Effector CD8-positive, alpha-beta T cell (primary cell): Measurements from ENCODE around the gene TAOK2.

Source experiments
- DNase-seq: peaks from one replicate; lab custom pipeline; 2025; lab: John Stamatoyannopoulos, UW

The TAOK2 gene

GRCh38 chr16:29963021-29963743 lies 10.5 kb upstream of the TAOK2 start:
- no peak for DNase-seq

- no peak for DNase-seq
Observed at GRCh38 chr16:29968205-29968604, 5.5 kb upstream of the TAOK2 start.

GRCh38 chr16:29971304-29971703 lies 2.4 kb upstream of the TAOK2 start:
- no peak for DNase-seq

- no peak for DNase-seq
Observed at GRCh38 chr16:29972500-29972899, 1.2 kb upstream of the TAOK2 start.

GRCh38 chr16:29972992-29973383 lies 680 bp upstream of the TAOK2 start:
- DNase-seq: no peak

- no peak for DNase-seq
Observed at GRCh38 chr16:29974291-29975133, 844 bp downstream of the TAOK2 start.

GRCh38 chr16:29975134-29975538 lies 1.5 kb downstream of the TAOK2 start:
- DNase-seq: no peak

- DNase-seq: no peak
Observed at GRCh38 chr16:29975811-29976511, 2.3 kb downstream of the TAOK2 start.

GRCh38 chr16:29977063-29977825 lies 3.6 kb downstream of the TAOK2 start:
- no peak for DNase-seq

- DNase-seq: no peak
Observed at GRCh38 chr16:29978081-29978480, 4.4 kb downstream of the TAOK2 start.

GRCh38 chr16:29978564-29979270 lies 5.0 kb downstream of the TAOK2 start:
- no peak for DNase-seq

GRCh38 chr16:29982560-29983419 lies 9.1 kb downstream of the TAOK2 start:
- no peak for DNase-seq

- no peak for DNase-seq
Observed at GRCh38 chr16:29983420-29984136, 9.9 kb downstream of the TAOK2 start.

- DNase-seq: no peak
Observed at GRCh38 chr16:29984137-29984763, 10.6 kb downstream of the TAOK2 start.

- no peak for DNase-seq
Observed at GRCh38 chr16:29984764-29985147, 11.1 kb downstream of the TAOK2 start.

GRCh38 chr16:29985271-29985811 lies 11.7 kb downstream of the TAOK2 start:
- DNase-seq: no peak

GRCh38 chr16:29986231-29986630 lies 12.6 kb downstream of the TAOK2 start:
- no peak for DNase-seq

GRCh38 chr16:29986931-29987330 lies 13.3 kb downstream of the TAOK2 start:
- DNase-seq: no peak
